ENCODE measurements around the gene ACOT12. TPM values are rescaled to one million over a fixed set of nuclear protein-coding genes. Genes with fewer than 3 reads are reported as not detected.

ACOT12 gene
- polyA plus RNA-seq, 1 experiment, result 0.18 TPM

- Histone ChIP-seq H3K4me3 (ENCODE audit: low read depth, low read length) (no peak overlapping the region), H3K27me3 (ENCODE audit: control insufficient read depth, insufficient read depth, low read length) (no peaks in the 10 kb centered on the region), H3K36me3 (ENCODE audit: control insufficient read depth, insufficient read depth, low read length) (no peaks in the 10 kb centered on the region; the same call in 1 of the 2 replicates)
- ChIA-PET POLR2A (no interaction called here), CTCF (interaction anchor here (2.5 kb wide), 1 partner anchor 17 kb away, joined by 9 read pairs; no protein-coding TSS in a partner anchor)
- no peak for TF ChIP-seq CTCF (IDR thresholded peaks at IDR 0.05; ENCODE audit: insufficient read depth, low read depth, low read length)
- no peak for DNase-seq (ENCODE audit: low read depth)
Observed at GRCh38 chr5:81316571-81316970, 77.4 kb downstream of the ACOT12 start.

- no peak overlapping the region for H3K4me3 ChIP-seq (ENCODE audit: low read depth, low read length)
- no peaks in the 10 kb centered on the region for H3K27me3 ChIP-seq (ENCODE audit: control insufficient read depth, insufficient read depth, low read length)
- TF ChIP-seq CTCF (IDR thresholded peaks at IDR 0.05; ENCODE audit: insufficient read depth, low read depth, low read length), result no peak
- ChIA-PET CTCF (interaction anchor here (1.3 to 2.5 kb wide), 2 partner anchors 13 to 16 kb away, joined by 4 to 9 read pairs; no protein-coding TSS in a partner anchor), POLR2A (interaction anchor here (1.0 kb wide), 1 partner anchor 14 kb away, joined by 7 read pairs; the partner anchor contains the start of gene ZCCHC9)
- DNase-seq (ENCODE audit: low read depth), result no peak
- H3K36me3 ChIP-seq (ENCODE audit: control insufficient read depth, insufficient read depth, low read length), result no peaks in the 10 kb centered on the region; the same call in 1 of the 2 replicates
Observed at GRCh38 chr5:81315830-81316229, 78.1 kb downstream of the ACOT12 start.

DNA sequence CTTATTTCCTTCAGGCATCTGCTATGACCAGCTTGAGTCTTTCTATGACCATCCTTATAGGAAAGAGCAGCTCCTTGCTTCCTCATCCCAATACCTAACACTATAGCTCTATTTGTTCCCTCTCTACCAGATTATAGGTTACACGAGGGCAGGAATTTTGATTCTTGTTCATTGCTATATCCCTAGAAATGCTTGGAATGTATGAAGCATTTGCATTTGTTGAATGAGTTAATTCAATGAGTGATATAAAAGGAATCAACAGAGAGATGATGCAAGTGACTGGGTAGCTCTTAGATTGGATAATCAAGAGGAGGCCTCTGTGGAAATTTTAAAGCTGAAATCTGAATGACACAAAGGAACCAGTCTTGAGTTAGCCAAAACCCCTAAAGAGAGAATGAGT is 78.6 kb downstream of the ACOT12 start:
- no peaks in the 10 kb centered on the region; the same call in 1 of the 2 replicates for H3K36me3 ChIP-seq (ENCODE audit: control insufficient read depth, insufficient read depth, low read length)
- ChIA-PET CTCF (interaction anchor here (1.3 to 2.5 kb wide), 2 partner anchors 12 to 16 kb away, joined by 4 to 9 read pairs; no protein-coding TSS in a partner anchor), POLR2A (interaction anchor here (1.0 kb wide), 1 partner anchor 13 kb away, joined by 7 read pairs; the partner anchor contains the start of gene ZCCHC9)
- no peak overlapping the region for H3K4me3 ChIP-seq (ENCODE audit: low read depth, low read length)
- no peak for TF ChIP-seq CTCF (IDR thresholded peaks at IDR 0.05; ENCODE audit: insufficient read depth, low read depth, low read length)
- H3K27me3 ChIP-seq (ENCODE audit: control insufficient read depth, insufficient read depth, low read length), result no peaks in the 10 kb centered on the region
- DNase-seq (ENCODE audit: low read depth), result no peak

DNA sequence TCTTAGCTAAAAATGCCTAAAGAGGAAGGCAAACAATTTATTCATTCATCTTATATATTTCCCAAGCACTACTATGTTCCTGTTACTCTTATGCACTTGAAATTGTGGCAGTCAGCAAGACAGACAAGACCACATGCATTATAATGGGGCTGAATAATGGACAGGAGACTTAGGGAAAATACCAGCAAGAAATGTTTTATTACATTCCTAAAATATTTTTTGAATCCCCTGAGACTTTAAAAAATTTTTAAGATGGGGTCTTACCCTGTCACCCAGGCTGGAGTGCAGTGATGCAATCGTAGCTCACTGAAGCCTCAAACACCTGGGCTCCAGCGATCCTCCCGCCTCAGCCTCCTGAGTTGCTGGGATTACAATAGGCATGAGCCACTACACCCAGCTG is 79.4 kb downstream of the ACOT12 start:
- Histone ChIP-seq H3K4me3 (ENCODE audit: low read depth, low read length) (no peak overlapping the region), H3K36me3 (ENCODE audit: control insufficient read depth, insufficient read depth, low read length) (no peaks in the 10 kb centered on the region; the same call in 1 of the 2 replicates), H3K27me3 (ENCODE audit: control insufficient read depth, insufficient read depth, low read length) (no peaks in the 10 kb centered on the region)
- no peak for DNase-seq (ENCODE audit: low read depth)
- ChIA-PET CTCF (interaction anchor here (1.3 to 2.5 kb wide), 2 partner anchors 11 to 15 kb away, joined by 4 to 9 read pairs; no protein-coding TSS in a partner anchor), POLR2A (interaction anchor here (1.0 kb wide), 1 partner anchor 13 kb away, joined by 7 read pairs; the partner anchor contains the start of gene ZCCHC9)
- no peak for TF ChIP-seq CTCF (IDR thresholded peaks at IDR 0.05; ENCODE audit: insufficient read depth, low read depth, low read length)

- DNase-seq (ENCODE audit: low read depth), result no peak
- no peaks in the 10 kb centered on the region for H3K27me3 ChIP-seq (ENCODE audit: control insufficient read depth, insufficient read depth, low read length)
- POLR2A ChIA-PET, result no interaction called here
- CTCF ChIA-PET, result interaction anchor here (0.7 kb wide), 1 partner anchor 14 kb away, joined by 3 read pairs; no protein-coding TSS in a partner anchor
- H3K36me3 ChIP-seq (ENCODE audit: control insufficient read depth, insufficient read depth, low read length), result no peaks in the 10 kb centered on the region; the same call in 1 of the 2 replicates
- no peak for TF ChIP-seq CTCF (IDR thresholded peaks at IDR 0.05; ENCODE audit: insufficient read depth, low read depth, low read length)
- no peak overlapping the region for H3K4me3 ChIP-seq (ENCODE audit: low read depth, low read length)
Observed at GRCh38 chr5:81313686-81314085, 80.2 kb downstream of the ACOT12 start.
